CD14-positive monocyte (primary cell): ENCODE data around the gene MATN4. TPM values are rescaled to one million over a fixed set of nuclear protein-coding genes. Genes with fewer than 3 reads are reported as not detected.

Source experiments
- DNase-seq, 3 donors: peaks; one replicate each; pipeline ENCODE4 v3.0.0-alpha.2; 2011 to 2022
- H2AFZ ChIP-seq: 2 replicates; pipeline ENCODE4 v1.6.0; 2012; ENCODE audit warnings: mild to moderate bottlenecking, low read depth, low read length, inconsistent platforms; ENCODE audit not compliant: insufficient read depth, poor library complexity, severe bottlenecking
- H3K27ac ChIP-seq, 2 donors: 1 replicate in 1 of 2; 2 replicates in 1 of 2; pipeline ENCODE4 v1.5.1; 2012 to 2013; ENCODE audit warnings: low read length in 2 of 2, control low read depth in 1 of 2, inconsistent platforms in 1 of 2, low read depth in 1 of 2, mild to moderate bottlenecking in 1 of 2
- H3K27me3 ChIP-seq, 2 donors: one replicate each; pipeline versions ENCODE4 v1.6.0 to v1.6.1; 2011 to 2013; ENCODE audit warnings: low read length in 2 of 2; ENCODE audit not compliant: control insufficient read depth in 2 of 2, insufficient read depth in 2 of 2
- H3K36me3 ChIP-seq, 2 donors: replicated peaks in 1 of 2; 1 replicate in 1 of 2; 2 replicates in 1 of 2; pipeline versions ENCODE4 v1.5.1 to v1.6.1; 2012 to 2013; ENCODE audit warnings: low read length in 2 of 2, control low read depth in 1 of 2, inconsistent platforms in 1 of 2, mild to moderate bottlenecking in 1 of 2; ENCODE audit not compliant: insufficient read depth in 2 of 2, control insufficient read depth in 1 of 2
- H3K4me1 ChIP-seq, 2 donors: 1 replicate in 1 of 2; 2 replicates in 1 of 2; pipeline versions ENCODE4 v1.5.1 to v1.6.1; 2012 to 2013; ENCODE audit warnings: low read length in 2 of 2, control low read depth in 1 of 2, inconsistent platforms in 1 of 2, mild to moderate bottlenecking in 1 of 2, moderate library complexity in 1 of 2; ENCODE audit not compliant: insufficient read depth in 2 of 2, control insufficient read depth in 1 of 2
- H3K4me2 ChIP-seq: replicated peaks from 2 replicates; pipeline ENCODE3; 2012; ENCODE audit warnings: low read length, moderate library complexity, mild to moderate bottlenecking; ENCODE audit not compliant: poor library complexity, severe bottlenecking; ENCODE audit errors: extremely low read depth
- H3K4me3 ChIP-seq, 3 experiments: fragments of 200-600 bp in 1 of 3; sonication (generic) in 1 of 3; replicated peaks in 1 of 3; 1 replicate in 2 of 3; 2 replicates in 1 of 3; pipeline ENCODE4 v1.5.1; 2011 to 2013; ENCODE audit warnings: low read length in 3 of 3, mild to moderate bottlenecking in 3 of 3, control low read depth in 2 of 3, low read depth in 2 of 3, inconsistent platforms in 1 of 3, moderate library complexity in 1 of 3
- H3K79me2 ChIP-seq: 2 replicates; pipeline ENCODE4 v1.6.0; 2012; ENCODE audit warnings: mild to moderate bottlenecking, control low read depth, inconsistent platforms, low read length, moderate library complexity; ENCODE audit not compliant: insufficient read depth
- H3K9ac ChIP-seq: 2 replicates; pipeline ENCODE4 v1.6.0; 2017; ENCODE audit warnings: low read length, mild to moderate bottlenecking; ENCODE audit not compliant: insufficient read depth, poor library complexity, severe bottlenecking
- H3K9me3 ChIP-seq, 2 donors: replicated peaks in 1 of 2; 1 replicate in 1 of 2; 2 replicates in 1 of 2; pipeline versions ENCODE4 v1.5.1 to v1.6.1; 2012 to 2013; ENCODE audit warnings: low read length in 2 of 2, control low read depth in 1 of 2; ENCODE audit not compliant: control insufficient read depth in 1 of 2, insufficient read depth in 1 of 2
- H4K20me1 ChIP-seq: 2 replicates; pipeline ENCODE4 v1.6.0; 2012; ENCODE audit warnings: mild to moderate bottlenecking, low read length, control low read depth, moderate library complexity; ENCODE audit not compliant: insufficient read depth
- H3K27ac Mint-ChIP-seq, 7 donors: one replicate each; pipeline ENCODE4 v1.8.0; 2020; ENCODE audit warnings: mild to moderate bottlenecking in 7 of 7, mixed read lengths in 7 of 7, moderate library complexity in 6 of 7, inconsistent platforms in 2 of 7
- H3K27me3 Mint-ChIP-seq, 3 donors: one replicate each; pipeline ENCODE4 v1.8.0; 2021 to 2022; ENCODE audit warnings: low read depth in 3 of 3, mild to moderate bottlenecking in 3 of 3, mixed read lengths in 3 of 3, moderate library complexity in 3 of 3, inconsistent platforms in 1 of 3
- H3K36me3 Mint-ChIP-seq, 2 donors: one replicate each; pipeline ENCODE4 v1.8.0; 2020; ENCODE audit warnings: mixed read lengths in 2 of 2, inconsistent platforms in 1 of 2, mild to moderate bottlenecking in 1 of 2
- H3K4me1 Mint-ChIP-seq: one replicate; pipeline ENCODE4 v1.8.0; 2020; ENCODE audit warnings: mild to moderate bottlenecking, mixed read lengths
- H3K4me3 Mint-ChIP-seq, 2 donors: one replicate each; pipeline ENCODE4 v1.8.0; 2020; ENCODE audit warnings: mild to moderate bottlenecking in 2 of 2, mixed read lengths in 2 of 2, moderate library complexity in 1 of 2
- H3K9me3 Mint-ChIP-seq, 7 donors: one replicate each; pipeline ENCODE4 v1.8.0; 2020 to 2022; ENCODE audit warnings: mixed read lengths in 7 of 7, mild to moderate bottlenecking in 6 of 7, moderate library complexity in 6 of 7, inconsistent platforms in 2 of 7
- CTCF ChIP-seq: fragments of 200-600 bp; IDR thresholded peaks from one replicate; pipeline ENCODE4 v1.8.0; 2022; ENCODE audit warnings: antibody characterized with exemption, mild to moderate bottlenecking
- whole genome bisulfite sequencing: methylation state at CpG from one replicate; pipeline ENCODE4 v1.1.5; 2013; ENCODE audit warnings: missing lambda C conversion rate; ENCODE audit not compliant: insufficient coverage; 5-methylcytosine and 5-hydroxymethylcytosine counted together
- intact Hi-C, 2 donors: fragments of 100-400 bp; cut with micrococcal nuclease; formaldehyde crosslinking; loops; one replicate each; pipeline versions ENCODE4 v1.15.0 to v1.15.1; 2023
- polyA plus RNA-seq, 3 donors: library from polyadenylated mRNA; depleted of rRNA in 1 of 3; unstranded in 2 of 3; stranded (reverse) in 1 of 3; fragments of 300-500 nt in 2 of 3; fragments of >200 nt in 1 of 3; fragmentation: Illumina TruSeq in 2 of 3; gene quantifications; 1 replicate in 2 of 3; 2 replicates in 1 of 3; pipeline ENCODE4 v1.2.3, GENCODE V29; 2012 to 2021

The MATN4 gene
- polyA plus RNA-seq, 3 donors, result not detected

GRCh38 chr20:45254383-45255262 is 53.5 kb downstream of the MATN4 start, which contains the start of gene SLPI:
Gene SLPI, minus strand, starts transcription at chr20:45254564. Its CDS starts 21 bp downstream, at chr20:45254543.
- Mint-ChIP-seq H3K27me3 (peaks cover 1 to 11% (median 4%) of the 10 kb centered on the region in 3 donors), H3K4me3 (peak within 1 kb of the TSS in 1 of 2 donors; percentile 53), H3K4me1 (peaks cover 41% of the 10 kb centered on the region), H3K9me3 (no peaks in the 10 kb centered on the region), H3K27ac (peak within 1 kb of the TSS; percentile 32 to 84 (median 79)), H3K36me3 (no peaks in the 10 kb centered on the region)
- Histone ChIP-seq H3K9ac (peak within 1 kb of the TSS; percentile 4), H3K79me2 (no peaks in the 10 kb centered on the region), H3K9me3 (no peaks in the 10 kb centered on the region), H3K27me3 (no peaks in the 10 kb centered on the region), H4K20me1 (no peaks in the 10 kb centered on the region), H3K4me3 (peak within 1 kb of the TSS in 1 of 3 experiments; percentile 43), H3K27ac (peak within 1 kb of the TSS in 1 of 2 donors; percentile 67), H3K36me3 (no peaks in the 10 kb centered on the region), H3K4me1 (peaks cover 30 to 38% of the 10 kb centered on the region in 2 donors), H3K4me2 (peak within 1 kb of the TSS; percentile 51), H2AFZ (peak within 1 kb of the TSS; percentile 18)
- WGBS, result 0% methylated on average over 1 of the region's 7 CpGs
- intact Hi-C loops, result no loop called here
- DNase-seq, result peak; percentile 64 to 90 (median 80)
- no peak for TF ChIP-seq CTCF

GRCh38 chr20:45253261-45253660 is 54.8 kb downstream of the MATN4 start:
- intact Hi-C loops, result no loop called here
- H3K36me3 Mint-ChIP-seq, result no peaks in the 10 kb centered on the region
- H3K27ac Mint-ChIP-seq, result peak overlapping the region in 2 of 7 donors; percentile 56 to 76
- H4K20me1 ChIP-seq, result no peaks in the 10 kb centered on the region
- no peak for DNase-seq
- no peak for TF ChIP-seq CTCF
- no peaks in the 10 kb centered on the region for H3K9me3 Mint-ChIP-seq
- WGBS, result 100% methylated on average over 3 of the region's 4 CpGs
- H3K36me3 ChIP-seq, result no peaks in the 10 kb centered on the region
- no peaks in the 10 kb centered on the region for H3K27me3 ChIP-seq
- H3K4me3 Mint-ChIP-seq, result no peak overlapping the region
- no peaks in the 10 kb centered on the region for H3K79me2 ChIP-seq
- H3K4me2 ChIP-seq, result no peak overlapping the region
- H2AFZ ChIP-seq, result no peak overlapping the region
- no peak overlapping the region for H3K9ac ChIP-seq
- no peak overlapping the region for H3K4me3 ChIP-seq
- H3K9me3 ChIP-seq, result no peaks in the 10 kb centered on the region
- peaks cover 30 to 38% of the 10 kb centered on the region in 2 donors for H3K4me1 ChIP-seq
- H3K27me3 Mint-ChIP-seq, result peaks cover 1 to 6% (median 2%) of the 10 kb centered on the region in 3 donors
- H3K27ac ChIP-seq, result no peak overlapping the region
- H3K4me1 Mint-ChIP-seq, result peaks cover 41% of the 10 kb centered on the region
